ENCODE data around the gene KCTD1.

DNA sequence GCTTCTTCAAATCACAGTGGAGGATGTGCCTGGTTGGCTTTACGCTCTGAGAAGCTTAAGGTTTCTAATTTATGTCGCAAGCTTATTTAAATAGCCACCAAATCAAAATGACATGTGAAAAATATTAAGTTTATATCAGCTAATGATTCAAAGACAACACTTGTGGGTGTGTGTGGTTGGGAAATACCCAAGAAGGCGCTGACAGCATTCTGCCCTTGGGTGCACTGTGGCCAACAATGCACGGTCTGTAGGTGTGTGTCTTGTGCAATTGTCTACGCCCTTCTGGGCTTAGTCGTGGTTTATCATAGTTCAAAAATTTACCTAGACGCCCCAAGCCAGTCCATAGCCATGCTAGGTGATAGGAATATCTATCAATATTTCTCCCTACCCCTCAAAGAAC lies 60.9 kb downstream of the KCTD1 start:
- no peak for TF ChIP-seq POLR2A (IDR thresholded peaks at IDR 0.05; ENCODE audit: low read length)
- no peak for TF ChIP-seq GATA1 (IDR thresholded peaks at IDR 0.05; ENCODE audit: low read depth, low read length)

Measured in erythroblast (primary cell).